Common myeloid progenitor, CD34-positive (primary cell): Measurements from ENCODE around the gene CHST3.

Experiments
- CTCF ChIA-PET: fragments of 350-600 bp; sonication (Branson Sonifier 250); formaldehyde crosslinking; loops from one replicate; lab custom pipeline; 2021; ENCODE audit warnings: antibody characterized with exemption; lab: Charles Lee
- POLR2A ChIA-PET: fragments of 350-600 bp; sonication (Branson Sonifier 250); formaldehyde crosslinking; loops from one replicate; lab custom pipeline; 2021; ENCODE audit warnings: antibody characterized with exemption; lab: Charles Lee
- DNase-seq, 3 donors: peaks; one replicate each; pipeline versions ENCODE4 v3.0.0 to v3.0.0-alpha.2; 2013
- H3K27ac ChIP-seq, 2 experiments: 1 replicate in 1 of 2; 2 replicates in 1 of 2; pipeline ENCODE4 v1.7.0; 2013; ENCODE audit warnings: inconsistent platforms in 2 of 2, low read length in 2 of 2, mild to moderate bottlenecking in 2 of 2, low read depth in 1 of 2, moderate library complexity in 1 of 2; ENCODE audit not compliant: severe bottlenecking in 2 of 2, insufficient read depth in 1 of 2, poor library complexity in 1 of 2
- H3K27me3 ChIP-seq, 5 experiments: replicated peaks in 2 of 5; 1 replicate in 3 of 5; 2 replicates in 2 of 5; pipeline versions ENCODE4 v1.6.1 to v1.7.0; 2013; ENCODE audit warnings: low read length in 4 of 5, mild to moderate bottlenecking in 2 of 5, moderate library complexity in 2 of 5, inconsistent platforms in 1 of 5; ENCODE audit not compliant: insufficient read depth in 5 of 5, control insufficient read depth in 4 of 5
- H3K36me3 ChIP-seq, 4 experiments: 1 replicate in 2 of 4; 2 replicates in 2 of 4; pipeline versions ENCODE4 v1.6.1 to v1.7.0; 2013; ENCODE audit warnings: low read length in 3 of 4, control low read depth in 1 of 4, mild to moderate bottlenecking in 1 of 4; ENCODE audit not compliant: control insufficient read depth in 4 of 4, insufficient read depth in 4 of 4
- H3K4me1 ChIP-seq, 4 experiments: 1 replicate in 3 of 4; 2 replicates in 1 of 4; pipeline versions ENCODE4 v1.6.1 to v1.7.1; 2013; ENCODE audit warnings: low read length in 3 of 4, mild to moderate bottlenecking in 3 of 4, control low read depth in 1 of 4, inconsistent platforms in 1 of 4, moderate library complexity in 1 of 4; ENCODE audit not compliant: control insufficient read depth in 4 of 4, insufficient read depth in 4 of 4; ENCODE audit errors: control extremely low read depth in 1 of 4
- H3K4me3 ChIP-seq, 7 experiments: 1 replicate in 4 of 7; 2 replicates in 3 of 7; pipeline versions ENCODE4 v1.5.1 to v1.7.0; 2013; ENCODE audit warnings: mild to moderate bottlenecking in 7 of 7, low read length in 6 of 7, moderate library complexity in 6 of 7, inconsistent platforms in 2 of 7, low read depth in 2 of 7, control low read depth in 1 of 7; ENCODE audit not compliant: insufficient read depth in 4 of 7, control insufficient read depth in 1 of 7; ENCODE audit errors: extremely low read depth in 1 of 7
- H3K9me3 ChIP-seq, 5 experiments: 1 replicate in 4 of 5; 2 replicates in 1 of 5; pipeline versions ENCODE4 v1.6.1 to v1.7.1; 2013; ENCODE audit warnings: low read length in 4 of 5, mild to moderate bottlenecking in 2 of 5, inconsistent platforms in 1 of 5, low read depth in 1 of 5, moderate library complexity in 1 of 5; ENCODE audit not compliant: control insufficient read depth in 4 of 5, insufficient read depth in 2 of 5; ENCODE audit errors: control extremely low read depth in 1 of 5
- WGBS: methylation state at CpG from one replicate; pipeline ENCODE4 v1.1.5; 2013; ENCODE audit not compliant: insufficient coverage; 5-methylcytosine and 5-hydroxymethylcytosine counted together

The CHST3 gene

DNA sequence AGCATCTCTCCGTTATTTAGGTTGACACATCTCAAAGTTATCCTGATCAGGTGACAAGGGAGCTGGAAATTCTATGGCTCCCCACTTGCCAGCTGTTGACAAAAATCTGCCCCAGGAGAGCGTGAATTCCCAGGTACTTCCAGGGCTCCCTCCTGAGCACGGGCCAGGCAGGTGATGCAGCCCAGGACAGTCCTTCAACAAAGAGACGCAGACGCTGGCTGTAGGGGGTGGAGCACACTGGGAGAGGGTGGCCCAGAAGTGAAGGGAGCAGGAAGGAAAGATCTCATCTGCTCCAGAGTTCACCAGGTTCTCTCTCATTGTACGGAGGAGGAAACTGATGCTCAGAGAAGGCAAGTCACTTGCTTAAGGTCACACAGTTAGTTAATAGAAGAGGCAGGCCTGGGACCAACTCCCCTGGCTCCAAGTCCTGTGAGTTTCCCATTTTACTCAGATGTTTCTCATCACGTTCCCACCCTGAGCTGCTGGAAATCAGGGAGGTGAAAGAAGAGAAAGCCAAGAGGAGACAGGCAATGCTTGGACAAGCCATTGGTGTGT, 41.0 kb upstream of the CHST3 start:
- Histone ChIP-seq H3K9me3 (peaks cover 0 to 3% (median 0%) of the 10 kb centered on the region in 5 experiments), H3K4me3 (no peak overlapping the region), H3K4me1 (no peaks in the 10 kb centered on the region), H3K27me3 (peaks cover 0 to 6% (median 4%) of the 10 kb centered on the region in 5 experiments), H3K36me3 (no peaks in the 10 kb centered on the region), H3K27ac (no peak overlapping the region)
- no peak for DNase-seq
- ChIA-PET POLR2A (no interaction called here), CTCF (no interaction called here)
- 87% methylated on average over 7 of the region's 7 CpGs for WGBS

DNA sequence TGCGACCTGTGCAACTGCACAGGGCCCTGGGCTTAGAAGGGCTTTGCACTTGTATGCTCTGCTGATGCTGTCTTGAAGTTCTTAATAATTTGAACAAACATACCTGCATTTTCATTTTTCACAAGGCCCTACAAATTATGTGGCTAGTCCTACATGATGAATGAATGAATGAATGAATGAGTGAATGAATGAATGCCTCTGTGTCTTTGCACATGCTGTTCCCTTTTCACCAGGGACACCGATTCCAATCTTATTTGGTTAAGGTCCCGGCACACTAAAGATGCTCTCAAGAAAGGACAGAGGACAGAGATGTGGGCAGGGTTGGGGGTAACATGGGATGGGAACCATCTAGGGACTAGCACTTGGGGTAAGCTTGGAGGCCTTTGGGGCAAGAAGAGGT, 39.4 kb upstream of the CHST3 start:
- Histone ChIP-seq H3K4me3 (no peak overlapping the region), H3K27me3 (peaks cover 0 to 6% (median 4%) of the 10 kb centered on the region in 5 experiments), H3K36me3 (no peaks in the 10 kb centered on the region), H3K4me1 (no peaks in the 10 kb centered on the region), H3K9me3 (peaks cover 0 to 3% (median 0%) of the 10 kb centered on the region in 5 experiments), H3K27ac (no peak overlapping the region)
- DNase-seq, result no peak
- WGBS, result 94% methylated on average over 3 of the region's 3 CpGs
- ChIA-PET CTCF (no interaction called here), POLR2A (no interaction called here)

DNA sequence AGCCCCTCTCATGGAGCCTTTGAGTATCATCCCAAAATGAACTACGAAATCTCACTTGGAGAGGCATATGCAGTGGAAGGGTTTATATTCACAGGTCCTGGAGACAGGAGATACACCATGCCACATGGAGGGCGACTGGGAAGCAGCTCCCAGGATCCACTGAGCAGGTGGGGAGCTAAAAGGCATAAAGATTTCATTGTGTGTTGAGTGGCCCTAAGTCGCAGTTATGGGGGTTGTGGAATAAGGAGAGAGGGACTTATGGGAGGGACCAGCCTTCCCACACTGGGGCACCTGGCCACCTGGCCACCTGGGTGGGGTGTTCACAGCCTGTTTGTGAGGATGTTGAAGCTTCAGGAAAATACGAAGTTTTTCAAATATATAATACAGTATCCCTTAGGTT, 37.0 kb upstream of the CHST3 start:
- no peak overlapping the region for H3K4me3 ChIP-seq
- peaks cover 0 to 6% (median 4%) of the 10 kb centered on the region in 5 experiments for H3K27me3 ChIP-seq
- H3K27ac ChIP-seq, result no peak overlapping the region
- no peaks in the 10 kb centered on the region for H3K36me3 ChIP-seq
- WGBS, result 80% methylated on average over 2 of the region's 4 CpGs
- H3K4me1 ChIP-seq, result no peaks in the 10 kb centered on the region
- ChIA-PET CTCF (interaction anchor here (0.7 kb wide), 1 partner anchor 11 kb away, joined by 4 read pairs; no protein-coding TSS in a partner anchor), POLR2A (no interaction called here)
- H3K9me3 ChIP-seq, result peaks cover 0 to 8% (median 3%) of the 10 kb centered on the region in 5 experiments
- no peak for DNase-seq

DNA sequence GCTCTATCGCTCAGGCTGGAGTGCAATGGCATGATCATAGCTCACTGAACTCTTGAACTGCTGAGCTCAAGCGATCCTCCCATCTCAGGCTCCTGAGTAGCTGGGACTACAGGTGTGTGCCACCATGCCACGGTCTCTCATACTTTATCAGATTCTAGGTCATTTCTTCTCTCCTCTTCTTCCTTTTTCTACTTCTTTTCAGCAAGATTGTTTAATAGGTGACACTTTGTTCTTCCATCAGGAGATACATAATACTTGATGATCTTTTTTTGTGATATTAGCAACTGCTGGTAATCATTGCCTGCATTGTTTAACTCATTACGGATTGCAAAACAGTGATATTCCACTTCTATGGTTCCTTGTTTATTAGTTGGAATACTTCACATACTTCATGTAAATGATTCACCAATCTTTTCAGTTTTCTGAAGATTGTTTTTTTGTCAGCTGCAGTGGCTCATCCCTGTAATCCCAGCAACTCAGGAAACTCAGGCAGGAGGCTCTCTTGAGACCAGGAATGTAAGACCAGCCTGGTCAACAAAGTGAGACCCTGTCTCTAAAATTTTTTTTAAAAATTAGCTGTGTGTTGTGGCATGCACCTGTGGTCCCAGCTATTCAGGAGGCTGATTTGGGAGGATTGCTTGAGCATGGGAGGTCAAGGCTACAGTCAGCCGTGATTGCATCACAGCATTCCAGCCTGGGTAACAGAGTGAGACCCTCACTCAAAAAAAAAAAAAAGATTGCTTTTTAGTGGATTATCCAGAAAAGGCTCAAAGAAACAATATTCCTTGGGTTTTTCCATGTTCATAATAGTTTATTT, 36.2 kb upstream of the CHST3 start:
- no peak for DNase-seq
- Histone ChIP-seq H3K4me3 (no peak overlapping the region), H3K27me3 (peaks cover 0 to 6% (median 4%) of the 10 kb centered on the region in 5 experiments), H3K4me1 (no peaks in the 10 kb centered on the region), H3K9me3 (peaks cover 1 to 8% (median 6%) of the 10 kb centered on the region in 5 experiments), H3K27ac (no peak overlapping the region), H3K36me3 (no peaks in the 10 kb centered on the region)
- 100% methylated on average over 3 of the region's 5 CpGs for whole genome bisulfite sequencing
- ChIA-PET CTCF (no interaction called here), POLR2A (no interaction called here)

DNA sequence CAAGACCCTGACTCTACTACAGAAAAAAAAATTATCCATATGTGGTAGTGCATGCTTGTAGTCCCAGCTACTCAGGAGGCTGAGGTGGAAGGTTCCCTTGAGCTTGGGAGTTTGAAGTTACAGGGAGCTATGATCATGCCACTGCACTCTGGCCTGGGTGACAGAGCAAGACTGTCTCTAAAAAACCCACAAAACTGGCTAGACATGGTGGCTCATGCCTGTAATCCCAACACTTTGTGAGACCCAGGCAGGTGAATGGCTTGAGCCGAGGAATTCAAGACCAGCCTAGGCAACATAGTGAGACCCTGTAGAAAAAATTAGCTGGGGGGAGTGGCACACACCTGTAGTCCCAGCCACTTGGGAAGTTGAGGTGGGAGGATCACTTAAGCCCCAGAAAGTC, 32.9 kb upstream of the CHST3 start:
- 100% methylated on average over 1 of the region's 1 CpG for WGBS

DNA sequence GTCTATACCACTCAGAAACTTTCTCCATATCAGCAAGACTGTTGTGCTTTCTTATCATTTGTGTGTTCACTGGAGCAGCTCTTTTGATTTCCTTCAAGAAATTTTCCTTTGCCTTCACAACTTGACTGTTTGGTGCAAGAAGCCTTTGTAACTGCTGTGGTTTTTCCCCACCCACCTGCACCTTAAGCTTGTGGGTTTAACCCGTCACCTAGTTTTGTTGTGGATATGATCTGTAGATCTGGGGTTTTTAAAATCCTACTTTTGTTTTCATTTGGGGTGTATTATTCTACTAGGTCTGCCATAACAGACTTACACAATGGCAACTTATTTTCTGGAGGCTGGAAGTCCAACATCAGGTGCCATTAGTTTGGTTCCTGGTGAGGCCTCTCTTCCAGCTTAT, 30.5 kb upstream of the CHST3 start:
- peaks cover 3 to 28% (median 11%) of the 10 kb centered on the region in 5 experiments for H3K9me3 ChIP-seq
- no peaks in the 10 kb centered on the region for H3K36me3 ChIP-seq
- WGBS, result no CpG with 5 or more reads among the region's 1 CpG
- no peaks in the 10 kb centered on the region for H3K4me1 ChIP-seq
- H3K4me3 ChIP-seq, result no peak overlapping the region
- ChIA-PET CTCF (interaction anchor here (1.5 kb wide), 1 partner anchor 393 kb away, joined by 3 read pairs; no protein-coding TSS in a partner anchor), POLR2A (no interaction called here)
- no peak for DNase-seq
- no peaks in the 10 kb centered on the region for H3K27me3 ChIP-seq
- H3K27ac ChIP-seq, result no peak overlapping the region

More for the DNA sequence above, 32.9 kb upstream of the CHST3 start:
- DNase-seq, result no peak
- peaks cover 1 to 16% (median 10%) of the 10 kb centered on the region in 5 experiments for H3K9me3 ChIP-seq
- POLR2A ChIA-PET, result interaction anchor here (0.6 kb wide), 1 partner anchor 893 kb away, joined by 6 read pairs; no protein-coding TSS in a partner anchor
- H3K4me1 ChIP-seq, result no peaks in the 10 kb centered on the region
- peaks cover 0 to 6% (median 2%) of the 10 kb centered on the region in 5 experiments for H3K27me3 ChIP-seq
- no peaks in the 10 kb centered on the region for H3K36me3 ChIP-seq
- no peak overlapping the region for H3K27ac ChIP-seq
- CTCF ChIA-PET, result interaction anchor here (1.3 kb wide), 1 partner anchor 14 kb away, joined by 3 read pairs; no protein-coding TSS in a partner anchor
- H3K4me3 ChIP-seq, result no peak overlapping the region

DNA sequence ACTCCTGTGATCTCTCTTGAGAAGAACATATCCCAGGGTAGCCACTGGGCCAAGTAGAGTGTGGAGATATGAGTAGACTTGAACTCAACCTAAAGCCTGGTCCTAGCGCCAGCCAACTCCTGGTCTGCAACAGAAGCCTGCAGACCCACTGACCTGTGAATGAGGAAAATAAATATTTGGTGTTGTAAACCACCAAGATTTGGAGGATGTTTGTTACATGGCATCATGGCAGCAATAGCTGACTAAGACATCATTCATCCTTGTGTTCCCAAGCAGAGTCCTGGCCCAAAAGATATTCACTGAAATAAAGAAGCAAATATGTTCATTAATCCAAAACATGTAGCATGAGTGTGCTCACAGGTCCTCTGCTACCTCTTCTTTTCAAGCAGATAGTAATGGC, 26.0 kb upstream of the CHST3 start:
- Histone ChIP-seq H3K27me3 (no peaks in the 10 kb centered on the region), H3K9me3 (peaks cover 1 to 41% (median 14%) of the 10 kb centered on the region in 5 experiments), H3K27ac (no peak overlapping the region), H3K4me3 (no peak overlapping the region), H3K36me3 (no peaks in the 10 kb centered on the region), H3K4me1 (no peaks in the 10 kb centered on the region)
- DNase-seq, result no peak
- POLR2A ChIA-PET, result no interaction called here
- CTCF ChIA-PET, result interaction anchor here (1.1 kb wide), 1 partner anchor 22 kb away, joined by 3 read pairs; no protein-coding TSS in a partner anchor
- WGBS, result 100% methylated on average over 1 of the region's 1 CpG
